KMS-11 (cell line): ENCODE data around the gene TMEM167A.

Experiments
- H2AFZ ChIP-seq: fragments of 200-600 bp; sonication (generic); 2 replicates; pipeline ENCODE4 v1.6.1; 2016; ENCODE audit warnings: antibody characterized with exemption, mixed run types, low read depth
- H3K27ac ChIP-seq: fragments of 200-600 bp; sonication (generic); 2 replicates; pipeline ENCODE4 v1.6.1; 2016; ENCODE audit warnings: mild to moderate bottlenecking, mixed run types
- H3K27me3 ChIP-seq: fragments of 200-600 bp; sonication (generic); 2 replicates; pipeline ENCODE4 v1.6.1; 2017; ENCODE audit warnings: mild to moderate bottlenecking, low read depth, mixed run types, moderate library complexity; ENCODE audit not compliant: insufficient read depth
- H3K36me3 ChIP-seq: fragments of 200-600 bp; sonication (generic); 2 replicates; pipeline ENCODE4 v1.6.1; 2017; ENCODE audit warnings: mild to moderate bottlenecking, mixed run types; ENCODE audit not compliant: insufficient read depth
- H3K4me1 ChIP-seq: fragments of 200-600 bp; sonication (generic); 2 replicates; pipeline ENCODE4 v1.6.1; 2016; ENCODE audit warnings: mild to moderate bottlenecking, low read depth, mixed run types; ENCODE audit not compliant: poor library complexity, severe bottlenecking
- H3K4me2 ChIP-seq: fragments of 200-600 bp; sonication (generic); 2 replicates; pipeline ENCODE4 v1.7.0; 2016; ENCODE audit warnings: mild to moderate bottlenecking, mixed run types
- H3K4me3 ChIP-seq: fragments of 200-600 bp; sonication (generic); IDR thresholded peaks from 2 replicates; pipeline ENCODE4 v1.6.1; 2017; ENCODE audit warnings: low read depth, low read length, mixed read lengths; ENCODE audit not compliant: insufficient read depth
- H3K79me2 ChIP-seq: fragments of 200-600 bp; sonication (generic); 2 replicates; pipeline ENCODE4 v1.6.1; 2016; ENCODE audit warnings: low read depth, mixed run types; ENCODE audit not compliant: insufficient read depth
- H3K9ac ChIP-seq: fragments of 200-600 bp; sonication (generic); 2 replicates; pipeline ENCODE4 v1.6.1; 2016; ENCODE audit warnings: mild to moderate bottlenecking, mixed run types
- H4K20me1 ChIP-seq: fragments of 200-600 bp; sonication (generic); 2 replicates; pipeline ENCODE4 v1.6.1; 2016; ENCODE audit warnings: mild to moderate bottlenecking, mixed run types; ENCODE audit not compliant: insufficient read depth
- TF ChIP-seq, protein P1 (sequence below): fragments of 200-600 bp; sonication (generic); conservative IDR thresholded peaks from 2 replicates; pipeline ENCODE4 v1.6.1; 2017; ENCODE audit warnings: low read depth, mild to moderate bottlenecking, antibody characterized with exemption, low read length, moderate library complexity, mixed read lengths

Gene TMEM167A

GRCh38 chr5:83099445-83099844 lies 22.3 kb upstream of the TMEM167A start:
- Histone ChIP-seq H3K27ac (no peak overlapping the region), H3K79me2 (no peaks in the 10 kb centered on the region), H3K4me2 (no peak overlapping the region), H3K4me1 (peaks cover 20% of the 10 kb centered on the region), H3K36me3 (no peaks in the 10 kb centered on the region), H3K4me3 (no peak overlapping the region), H3K9ac (no peak overlapping the region), H3K27me3 (no peaks in the 10 kb centered on the region), H2AFZ (no peak overlapping the region), H4K20me1 (no peaks in the 10 kb centered on the region)
- TF ChIP-seq, protein P1, sequence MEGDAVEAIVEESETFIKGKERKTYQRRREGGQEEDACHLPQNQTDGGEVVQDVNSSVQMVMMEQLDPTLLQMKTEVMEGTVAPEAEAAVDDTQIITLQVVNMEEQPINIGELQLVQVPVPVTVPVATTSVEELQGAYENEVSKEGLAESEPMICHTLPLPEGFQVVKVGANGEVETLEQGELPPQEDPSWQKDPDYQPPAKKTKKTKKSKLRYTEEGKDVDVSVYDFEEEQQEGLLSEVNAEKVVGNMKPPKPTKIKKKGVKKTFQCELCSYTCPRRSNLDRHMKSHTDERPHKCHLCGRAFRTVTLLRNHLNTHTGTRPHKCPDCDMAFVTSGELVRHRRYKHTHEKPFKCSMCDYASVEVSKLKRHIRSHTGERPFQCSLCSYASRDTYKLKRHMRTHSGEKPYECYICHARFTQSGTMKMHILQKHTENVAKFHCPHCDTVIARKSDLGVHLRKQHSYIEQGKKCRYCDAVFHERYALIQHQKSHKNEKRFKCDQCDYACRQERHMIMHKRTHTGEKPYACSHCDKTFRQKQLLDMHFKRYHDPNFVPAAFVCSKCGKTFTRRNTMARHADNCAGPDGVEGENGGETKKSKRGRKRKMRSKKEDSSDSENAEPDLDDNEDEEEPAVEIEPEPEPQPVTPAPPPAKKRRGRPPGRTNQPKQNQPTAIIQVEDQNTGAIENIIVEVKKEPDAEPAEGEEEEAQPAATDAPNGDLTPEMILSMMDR, result no peak

GRCh38 chr5:83099001-83099400 lies 21.8 kb upstream of the TMEM167A start:
- H3K27ac ChIP-seq, result no peak overlapping the region

DNA sequence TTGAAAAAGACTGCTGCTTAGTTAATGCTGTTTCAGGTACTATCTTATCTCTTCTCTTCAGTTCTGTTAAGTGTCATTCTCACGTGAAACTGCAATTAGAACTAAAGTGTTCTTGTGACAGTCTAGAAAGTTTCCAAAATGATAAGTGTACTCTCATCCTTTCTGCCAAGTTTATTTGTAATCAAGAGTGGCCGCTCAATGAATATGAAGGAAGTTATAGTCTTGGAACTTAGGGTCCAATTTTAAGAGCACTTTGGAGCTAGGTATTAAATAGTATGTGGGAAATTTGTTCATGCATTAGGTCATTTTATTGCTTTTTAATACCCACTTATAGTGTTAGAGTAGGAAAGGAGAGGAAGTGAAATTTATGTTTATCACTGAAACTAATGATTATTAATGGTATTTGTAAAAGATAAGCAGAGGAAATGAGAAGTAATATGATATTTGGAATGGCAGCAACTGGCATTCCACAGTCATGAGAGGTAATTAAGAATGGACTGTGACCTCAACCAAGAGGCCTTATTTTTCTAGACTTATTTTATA lies 20.6 kb upstream of the TMEM167A start:
- Histone ChIP-seq H4K20me1 (no peaks in the 10 kb centered on the region), H2AFZ (no peak overlapping the region), H3K27me3 (no peaks in the 10 kb centered on the region), H3K4me2 (no peak overlapping the region), H3K4me3 (no peak overlapping the region), H3K36me3 (no peaks in the 10 kb centered on the region), H3K9ac (no peak overlapping the region), H3K4me1 (peaks cover 20% of the 10 kb centered on the region), H3K27ac (no peak overlapping the region), H3K79me2 (no peaks in the 10 kb centered on the region)
- TF ChIP-seq, protein P1, result no peak

More at GRCh38 chr5:83099001-83099400, 21.8 kb upstream of the TMEM167A start:
- Histone ChIP-seq H3K36me3 (no peaks in the 10 kb centered on the region), H3K79me2 (no peaks in the 10 kb centered on the region), H3K27me3 (no peaks in the 10 kb centered on the region), H4K20me1 (no peaks in the 10 kb centered on the region), H3K4me2 (no peak overlapping the region), H3K4me3 (no peak overlapping the region), H3K9ac (no peak overlapping the region), H2AFZ (no peak overlapping the region), H3K4me1 (peaks cover 20% of the 10 kb centered on the region)
- TF ChIP-seq, protein P1, result no peak

GRCh38 chr5:83096660-83097339 lies 19.6 kb upstream of the TMEM167A start:
- Histone ChIP-seq H3K27ac (no peak overlapping the region), H3K9ac (no peak overlapping the region), H3K4me3 (no peak overlapping the region), H3K27me3 (no peaks in the 10 kb centered on the region), H3K4me2 (no peak overlapping the region), H2AFZ (no peak overlapping the region), H4K20me1 (no peaks in the 10 kb centered on the region), H3K36me3 (no peaks in the 10 kb centered on the region), H3K4me1 (peaks cover 11% of the 10 kb centered on the region), H3K79me2 (no peaks in the 10 kb centered on the region)
- TF ChIP-seq, protein P1, result no peak
